IMR-90 (cell line): ENCODE data around the gene PRLH. TPM values are rescaled to one million over a fixed set of nuclear protein-coding genes. Genes with fewer than 3 reads are reported as not detected.

Experiments used
- ATAC-seq: fragments of 200-7000 bp; cut with Tn5 transposase; 2 replicates; pipeline ENCODE4 v1.9.1; 2020; ENCODE audit warnings: low read depth, mild to moderate bottlenecking, moderate library complexity
- BruUV-seq: library from RNA; stranded (reverse); fragments of 400-500 nt; replicated peaks from 2 replicates; lab custom pipeline; 2021; lab: Mats Ljungman, UMichigan
- CTCF ChIA-PET: fragments of 300-600 bp; formaldehyde crosslinking; extraction: SDS; loops from one replicate; lab custom pipeline; 2021; ENCODE audit warnings: antibody characterized with exemption; lab: Yijun Ruan, JAX
- POLR2A ChIA-PET: fragments of 300-600 bp; sonication (Branson Sonifier 250); formaldehyde crosslinking; loops from one replicate; lab custom pipeline; 2022; ENCODE audit warnings: antibody characterized with exemption; ENCODE audit not compliant: unreplicated experiment; lab: Charles Lee
- DNase-seq: peaks from one replicate; pipeline ENCODE4 v3.0.0; 2013
- H2AFZ ChIP-seq: replicated peaks from 2 replicates; pipeline ENCODE3; 2013; ENCODE audit warnings: low read length, mild to moderate bottlenecking; ENCODE audit not compliant: poor library complexity
- H2AK5ac ChIP-seq: 2 replicates; pipeline ENCODE4 v1.6.1; 2013; ENCODE audit warnings: low read depth, low read length, inconsistent platforms
- H2AK9ac ChIP-seq: replicated peaks from 2 replicates; pipeline ENCODE3; 2013; ENCODE audit warnings: mild to moderate bottlenecking, low read depth, low read length, moderate library complexity; ENCODE audit not compliant: poor library complexity
- H2BK120ac ChIP-seq: 2 replicates; pipeline ENCODE4 v1.6.1; 2013; ENCODE audit warnings: low read depth, low read length, inconsistent platforms
- H2BK15ac ChIP-seq: 3 replicates; pipeline ENCODE4 v1.6.1; 2013; ENCODE audit warnings: low read depth, low read length, inconsistent platforms
- H2BK20ac ChIP-seq: 2 replicates; pipeline ENCODE4 v1.6.1; 2013; ENCODE audit warnings: low read depth, mild to moderate bottlenecking, inconsistent platforms, low read length, moderate library complexity
- H2BK5ac ChIP-seq: 2 replicates; pipeline ENCODE4 v1.6.1; 2013; ENCODE audit warnings: mild to moderate bottlenecking, low read depth, low read length, inconsistent platforms; ENCODE audit not compliant: poor library complexity, severe bottlenecking
- H3K14ac ChIP-seq: replicated peaks from 2 replicates; pipeline ENCODE4 v1.6.1; 2013; ENCODE audit warnings: low read depth, low read length, inconsistent platforms
- H3K18ac ChIP-seq: 2 replicates; pipeline ENCODE4 v1.6.1; 2013; ENCODE audit warnings: low read depth, low read length, control low read depth
- H3K23ac ChIP-seq: 2 replicates; pipeline ENCODE4 v1.6.1; 2013; ENCODE audit warnings: low read depth, low read length, inconsistent platforms
- H3K27ac ChIP-seq: 2 replicates; pipeline ENCODE4 v1.5.1; 2013; ENCODE audit warnings: mild to moderate bottlenecking, control low read depth, low read length; ENCODE audit not compliant: insufficient read depth
- H3K27me3 ChIP-seq: 2 replicates; pipeline ENCODE4 v1.6.1; 2013; ENCODE audit warnings: low read length; ENCODE audit not compliant: control insufficient read depth, insufficient read depth
- H3K36me3 ChIP-seq: 2 replicates; pipeline ENCODE4 v1.6.1; 2013; ENCODE audit warnings: low read length, mixed read lengths; ENCODE audit not compliant: control insufficient read depth, insufficient read depth
- H3K4ac ChIP-seq: 2 replicates; pipeline ENCODE4 v1.6.1; 2013; ENCODE audit warnings: low read depth, low read length, inconsistent platforms
- H3K4me1 ChIP-seq: 2 replicates; pipeline ENCODE4 v1.6.1; 2013; ENCODE audit warnings: low read length, mixed read lengths; ENCODE audit not compliant: control insufficient read depth, insufficient read depth
- H3K4me2 ChIP-seq: 2 replicates; pipeline ENCODE4 v1.6.1; 2013; ENCODE audit warnings: low read depth, mild to moderate bottlenecking, control low read depth, low read length, moderate library complexity
- H3K4me3 ChIP-seq: 2 replicates; pipeline ENCODE4 v1.5.1; 2013; ENCODE audit warnings: low read depth, mild to moderate bottlenecking, control low read depth, low read length, moderate library complexity; ENCODE audit not compliant: insufficient read depth
- H3K56ac ChIP-seq: 2 replicates; pipeline ENCODE4 v1.6.1; 2013; ENCODE audit warnings: low read length, inconsistent platforms; ENCODE audit not compliant: insufficient read depth; ENCODE audit errors: extremely low read depth
- H3K79me1 ChIP-seq, 2 experiments: 2 replicates each; pipeline ENCODE4 v1.6.1; 2013; ENCODE audit warnings: low read length in 2 of 2, inconsistent platforms in 1 of 2, low read depth in 1 of 2
- H3K9ac ChIP-seq: 2 replicates; pipeline ENCODE4 v1.6.1; 2013; ENCODE audit warnings: low read depth, low read length, control low read depth
- H3K9me1 ChIP-seq: 2 replicates; pipeline ENCODE4 v1.6.1; 2013; ENCODE audit warnings: low read length, inconsistent platforms; ENCODE audit not compliant: insufficient read depth
- H3K9me3 ChIP-seq: 2 replicates; pipeline ENCODE4 v1.6.1; 2013; ENCODE audit warnings: low read length; ENCODE audit not compliant: control insufficient read depth, insufficient read depth
- H4K20me1 ChIP-seq: 2 replicates; pipeline ENCODE4 v1.6.1; 2013; ENCODE audit warnings: low read length, inconsistent platforms; ENCODE audit not compliant: insufficient read depth
- H4K5ac ChIP-seq: 2 replicates; pipeline ENCODE4 v1.6.1; 2013; ENCODE audit warnings: mild to moderate bottlenecking, low read depth, low read length, control low read depth
- H4K8ac ChIP-seq, 2 experiments: 2 replicates each; pipeline ENCODE4 v1.6.1; 2013; ENCODE audit warnings: low read depth in 2 of 2, low read length in 2 of 2, control low read depth in 1 of 2, inconsistent platforms in 1 of 2
- H4K91ac ChIP-seq: 2 replicates; pipeline ENCODE4 v1.6.1; 2013; ENCODE audit warnings: low read depth, low read length, inconsistent platforms; ENCODE audit not compliant: insufficient read depth
- CEBPB ChIP-seq: IDR thresholded peaks from 2 replicates; pipeline ENCODE4 v1.6.1; 2012; ENCODE audit warnings: low read depth, low read length, improper control_type of control experiment
- CHD1 ChIP-seq: IDR thresholded peaks from 2 replicates; pipeline ENCODE4 v1.6.1; 2012; ENCODE audit warnings: low read depth, low read length, improper control_type of control experiment
- FOS ChIP-seq: fragments of 150-350 bp; IDR thresholded peaks from 2 replicates; pipeline ENCODE4 v1.6.1; 2016; ENCODE audit warnings: low read depth, low read length
- MXI1 ChIP-seq: IDR thresholded peaks from 2 replicates; pipeline ENCODE4 v1.6.1; 2012; ENCODE audit warnings: low read depth, mild to moderate bottlenecking, low read length, moderate library complexity, borderline replicate concordance
- NFE2L2 ChIP-seq: fragments of 150-350 bp; IDR thresholded peaks from 2 replicates; pipeline ENCODE4 v1.6.1; 2016; ENCODE audit warnings: low read depth, mild to moderate bottlenecking, low read length
- RCOR1 ChIP-seq: IDR thresholded peaks from 2 replicates; pipeline ENCODE4 v1.6.1; 2012; ENCODE audit warnings: mild to moderate bottlenecking, low read length, improper control_type of control experiment; ENCODE audit not compliant: insufficient replicate concordance
- WGBS, 2 experiments: methylation state at CpG; one replicate each; pipeline versions ENCODE4 v1.1.5 to v1.1.7; 2013; ENCODE audit warnings: missing lambda C conversion rate in 2 of 2; ENCODE audit not compliant: insufficient read length in 1 of 2; ENCODE audit errors: extremely low coverage in 2 of 2; 5-methylcytosine and 5-hydroxymethylcytosine counted together
- dilution Hi-C: fragments of 300-500 bp; cut with HindIII; formaldehyde crosslinking; loops from one replicate; pipeline ENCODE4 v1.14.3; 2018; ENCODE audit warnings: low sequenced_read_pairs; ENCODE audit not compliant: unreplicated experiment
- in situ Hi-C: fragments of 300-500 bp; cut with MboI; formaldehyde crosslinking; loops from 3 replicates; pipeline ENCODE4 v1.14.3; 2019; ENCODE audit warnings: low sequenced_read_pairs, inconsistent platforms, mixed read lengths
- intact Hi-C: fragments of 100-400 bp; cut with micrococcal nuclease; formaldehyde crosslinking; loops from 2 replicates; pipeline ENCODE4 v1.10.0; 2022
- polyA plus RNA-seq, 3 experiments: library from polyadenylated mRNA; depleted of rRNA; stranded (reverse); fragments of >200 nt; gene quantifications; 2 replicates each; pipeline ENCODE4 v1.2.3, GENCODE V29; 2012; ENCODE audit warnings: low replicate concordance in 1 of 3
- total RNA-seq: library from RNA; depleted of rRNA; stranded (reverse); fragments of >200 nt; gene quantifications from 2 replicates; pipeline ENCODE4 v1.2.3, GENCODE V29; 2012
- TF ChIP-seq, protein P1 (sequence below): fragments of 150-350 bp; IDR thresholded peaks from 2 replicates; pipeline ENCODE4 v1.6.1; 2016; ENCODE audit warnings: low read depth, mild to moderate bottlenecking, low read length, moderate library complexity, borderline replicate concordance
- TF ChIP-seq, protein P2 (sequence below): fragments of 150-350 bp; IDR thresholded peaks from 2 replicates; pipeline ENCODE4 v1.6.1; 2017; ENCODE audit warnings: mild to moderate bottlenecking, antibody characterized with exemption, low read length, low read depth

The PRLH gene
- total and polyA plus RNA-seq, 2 of the 4 experiments (the other 2 are of a cell fraction): not detected

DNA sequence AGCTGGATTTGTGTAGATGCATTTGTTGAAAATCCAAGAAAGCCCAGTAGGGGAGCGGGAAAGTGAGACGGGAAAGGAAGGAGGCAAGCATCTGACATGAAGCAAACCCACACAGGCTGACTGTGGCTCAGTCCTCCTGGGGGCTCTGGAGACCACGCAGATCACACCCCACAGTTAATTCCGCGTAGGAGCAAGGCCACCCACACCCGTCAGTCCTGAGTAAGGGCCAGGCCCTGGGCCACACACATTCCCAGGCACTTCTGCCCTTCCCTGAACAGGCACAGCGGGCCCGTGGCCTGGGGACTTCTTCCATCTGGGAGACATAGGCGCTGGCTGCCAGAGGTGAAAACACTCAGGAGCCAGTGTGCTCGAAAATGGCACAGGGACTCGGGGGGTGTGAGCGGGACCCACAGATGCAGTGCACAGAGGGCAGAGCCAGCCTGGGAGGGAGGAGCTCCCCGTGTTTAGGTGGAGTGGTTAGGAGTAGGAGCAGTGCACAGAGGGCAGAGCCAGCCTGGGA lies 19.4 kb upstream of the PRLH start (continued):
- no peak for TF ChIP-seq NFE2L2
- TF ChIP-seq CEBPB: no peak

DNA sequence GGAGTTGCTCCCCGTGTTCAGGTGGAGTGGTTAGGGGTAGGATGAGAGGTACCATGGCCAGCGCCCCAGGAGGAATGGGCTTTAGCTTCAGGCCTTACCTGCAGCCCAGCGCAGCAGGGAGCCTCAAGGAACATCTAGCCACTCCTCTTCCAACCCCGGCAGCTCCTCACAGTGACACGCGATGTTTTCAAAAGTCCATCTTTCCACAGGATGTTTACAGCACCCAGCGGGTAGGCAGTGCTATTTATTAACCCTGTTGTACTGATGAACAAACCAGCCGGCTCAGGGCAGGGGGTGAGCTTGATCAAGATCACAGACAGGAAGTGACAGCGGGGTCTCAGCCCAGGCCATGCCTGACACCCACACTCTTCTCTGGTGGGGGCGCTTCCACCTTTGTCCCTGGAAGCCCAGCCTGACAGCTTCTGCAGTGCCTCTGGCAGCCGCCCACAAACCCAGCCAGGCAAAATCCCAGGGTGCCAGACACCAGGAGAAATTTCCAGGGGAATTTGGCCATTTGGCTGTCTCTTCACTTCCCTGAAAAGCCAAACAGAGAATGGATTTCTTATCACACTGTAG lies 18.4 kb upstream of the PRLH start:
- H2AFZ ChIP-seq: no peak overlapping the region
- no peak overlapping the region for H3K56ac ChIP-seq
- ChIA-PET CTCF (interaction anchor here (0.6 kb wide), 1 partner anchor 35 kb away, joined by 5 read pairs; no protein-coding TSS in a partner anchor), POLR2A (no interaction called here)
- dilution Hi-C loops: no loop called here
- no peak overlapping the region for H3K4me3 ChIP-seq
- peak; percentile 67 for ATAC-seq
- no peaks in the 10 kb centered on the region for H3K27me3 ChIP-seq
- H3K4me1 ChIP-seq: 0 out of 2 replicates have a peak, but pooled peaks cover 2% of the 10 kb centered on the region
- H2BK120ac ChIP-seq: no peak overlapping the region; the same call in 1 of the 2 replicates
- no peak overlapping the region for H3K9ac ChIP-seq
- no peak overlapping the region for H2AK9ac ChIP-seq
- no peaks in the 10 kb centered on the region for H3K9me1 ChIP-seq
- no peaks in the 10 kb centered on the region for H4K20me1 ChIP-seq
- H3K18ac ChIP-seq: no peak overlapping the region
- no peak overlapping the region for H2BK5ac ChIP-seq
- no peak overlapping the region for H3K27ac ChIP-seq
- no peak for TF ChIP-seq MXI1
- TF ChIP-seq CEBPB: no peak
- TF ChIP-seq, protein P1, sequence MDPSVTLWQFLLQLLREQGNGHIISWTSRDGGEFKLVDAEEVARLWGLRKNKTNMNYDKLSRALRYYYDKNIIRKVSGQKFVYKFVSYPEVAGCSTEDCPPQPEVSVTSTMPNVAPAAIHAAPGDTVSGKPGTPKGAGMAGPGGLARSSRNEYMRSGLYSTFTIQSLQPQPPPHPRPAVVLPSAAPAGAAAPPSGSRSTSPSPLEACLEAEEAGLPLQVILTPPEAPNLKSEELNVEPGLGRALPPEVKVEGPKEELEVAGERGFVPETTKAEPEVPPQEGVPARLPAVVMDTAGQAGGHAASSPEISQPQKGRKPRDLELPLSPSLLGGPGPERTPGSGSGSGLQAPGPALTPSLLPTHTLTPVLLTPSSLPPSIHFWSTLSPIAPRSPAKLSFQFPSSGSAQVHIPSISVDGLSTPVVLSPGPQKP: no peak
- no peak for TF ChIP-seq FOS
- TF ChIP-seq, protein P2, sequence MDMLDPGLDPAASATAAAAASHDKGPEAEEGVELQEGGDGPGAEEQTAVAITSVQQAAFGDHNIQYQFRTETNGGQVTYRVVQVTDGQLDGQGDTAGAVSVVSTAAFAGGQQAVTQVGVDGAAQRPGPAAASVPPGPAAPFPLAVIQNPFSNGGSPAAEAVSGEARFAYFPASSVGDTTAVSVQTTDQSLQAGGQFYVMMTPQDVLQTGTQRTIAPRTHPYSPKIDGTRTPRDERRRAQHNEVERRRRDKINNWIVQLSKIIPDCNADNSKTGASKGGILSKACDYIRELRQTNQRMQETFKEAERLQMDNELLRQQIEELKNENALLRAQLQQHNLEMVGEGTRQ: no peak
- TF ChIP-seq CHD1: no peak
- TF ChIP-seq RCOR1: no peak
- in situ Hi-C loops: no loop called here
- no peaks in the 10 kb centered on the region for H3K9me3 ChIP-seq
- H3K79me1 ChIP-seq: no peaks in the 10 kb centered on the region
- H3K36me3 ChIP-seq: peaks cover 4% of the 10 kb centered on the region; the same call in 1 of the 2 replicates
- intact Hi-C loops: no loop called here
- H2AK5ac ChIP-seq: peak overlapping the region; percentile 46; the same call in 1 of the 2 replicates
- H4K8ac ChIP-seq: no peak overlapping the region
- H3K4me2 ChIP-seq: no peak overlapping the region
- DNase-seq: peak; percentile 13
- no peak overlapping the region for H2BK15ac ChIP-seq
- no peak overlapping the region for H3K14ac ChIP-seq
- no TSS peak for BruUV-seq
- H3K4ac ChIP-seq: no peak overlapping the region
- no peak overlapping the region for H4K5ac ChIP-seq
- WGBS, 2 experiments: 30% methylated on average over 7 of the region's 11 CpGs; no CpG with 5 or more reads in 1 of the 2 experiments
- 0 out of 2 replicates have a peak overlapping the region, but pooled peaks have one; percentile 19 for H2BK20ac ChIP-seq
- H3K23ac ChIP-seq: no peak overlapping the region
- no peak overlapping the region for H4K91ac ChIP-seq
